ENCODE measurements around the gene ARMC10. TPM values are rescaled to one million over a fixed set of nuclear protein-coding genes. Genes with fewer than 3 reads are reported as not detected.
A peak's percentile ranks its signal among the peaks of the same experiment; 100 is the strongest.
"Not testable (repeated sequence)": the region's sequence is repeated elsewhere in the genome, so short reads cannot be mapped to it uniquely, and the experiment has no call there.

Gene ARMC10
- polyA plus RNA-seq, 6 donors from 2014 or later = 29.7 to 53.1 (median 38.6) TPM

DNA sequence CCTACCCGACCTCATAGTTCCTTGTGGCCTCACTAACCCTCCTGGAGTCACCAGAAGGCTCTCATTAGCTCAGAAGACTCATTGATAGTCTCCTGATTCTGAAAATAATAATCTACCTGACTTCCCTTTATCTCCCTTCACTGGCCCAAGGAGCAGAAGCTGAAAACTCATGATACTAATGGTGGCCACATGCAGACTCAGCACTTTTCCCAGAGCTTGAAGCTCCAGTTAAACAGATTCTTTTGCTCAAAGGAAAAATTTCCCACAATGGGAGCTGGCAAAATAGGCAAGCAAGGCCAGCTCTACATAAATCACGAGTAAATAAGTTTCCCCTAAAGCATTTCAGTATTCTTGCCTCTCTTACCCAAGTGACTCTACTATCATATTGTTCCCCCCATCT, 65.7 kb downstream of the ARMC10 start:
- Mint-ChIP-seq H3K36me3 (peaks cover 0 to 6% of the 10 kb centered on the region in 2 donors), H3K27ac (peak overlapping the region in 1 of 6 donors; percentile 47), H3K4me3 (no peak overlapping the region), H3K4me1 (peaks cover 0 to 11% (median 5%) of the 10 kb centered on the region in 3 donors), H3K27me3 (no peaks in the 10 kb centered on the region), H3K9me3 (no peaks in the 10 kb centered on the region)
- no peak for ATAC-seq (ENCODE audit: low read depth in 2 of 2)
- no peak for DNase-seq

DNA sequence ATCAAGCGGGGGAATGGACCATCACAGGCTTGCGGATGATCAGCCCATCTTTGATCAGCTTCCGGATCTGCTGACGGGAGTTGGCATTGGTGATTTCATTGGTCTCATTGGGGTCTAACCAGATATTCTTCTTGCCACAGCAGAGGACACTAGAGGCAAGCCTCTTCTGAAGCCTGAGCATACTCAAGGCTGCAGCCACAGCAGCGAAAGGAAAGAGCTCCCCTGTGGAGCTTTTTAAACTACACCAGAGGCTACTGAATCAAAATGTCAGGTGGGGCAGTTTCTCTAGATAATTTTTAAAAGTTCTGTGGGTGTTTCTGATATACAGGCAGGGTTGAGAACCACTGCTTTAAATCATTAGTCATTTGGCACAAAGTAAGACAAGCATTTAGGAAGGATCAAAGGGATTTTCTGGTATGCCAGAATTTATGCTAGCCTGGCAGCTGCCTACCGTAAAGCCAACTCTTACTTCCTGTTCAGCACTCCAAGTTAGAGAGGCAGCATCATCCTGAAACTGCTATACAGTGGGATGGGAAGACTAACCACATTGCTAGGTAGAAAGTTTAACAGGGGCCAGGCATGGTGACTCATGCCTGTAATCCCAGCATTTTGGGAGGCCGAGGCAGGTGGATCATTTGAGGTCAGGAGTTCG, 66.9 kb downstream of the ARMC10 start:
- H3K9me3 Mint-ChIP-seq = no peaks in the 10 kb centered on the region

DNA sequence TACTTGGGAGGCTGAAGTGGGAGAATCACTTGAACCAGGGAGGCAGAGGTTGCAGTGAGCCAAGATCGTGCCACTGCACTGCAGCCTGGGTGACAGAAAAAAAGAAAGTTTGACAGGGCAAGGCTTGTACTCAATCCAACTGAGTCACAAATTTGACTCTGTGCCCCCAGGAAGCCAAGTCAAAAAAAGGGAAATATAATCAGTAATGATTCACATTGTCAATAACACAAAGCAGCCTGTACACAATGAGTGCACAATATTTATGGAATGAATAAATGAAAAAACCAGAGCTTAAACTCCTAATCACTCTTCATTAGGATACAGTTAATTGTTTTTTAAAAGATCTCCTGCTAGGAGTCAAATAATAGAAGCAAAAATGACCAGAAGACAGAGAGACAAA, 67.6 kb downstream of the ARMC10 start:
- Mint-ChIP-seq H3K27me3 (no peaks in the 10 kb centered on the region), H3K9me3 (no peaks in the 10 kb centered on the region), H3K36me3 (peaks cover 0 to 6% of the 10 kb centered on the region in 2 donors), H3K4me3 (no peak overlapping the region), H3K27ac (no peak overlapping the region), H3K4me1 (peaks cover 4 to 24% (median 20%) of the 10 kb centered on the region in 3 donors)
- no peak for ATAC-seq (ENCODE audit: low read depth in 2 of 2)
- DNase-seq = no peak

More for the DNA sequence above, 66.9 kb downstream of the ARMC10 start:
- DNase-seq (no peak), ATAC-seq (ENCODE audit: low read depth in 2 of 2) (no peak)
- Mint-ChIP-seq H3K27ac (peak overlapping the region in 1 of 6 donors; percentile 12), H3K36me3 (peaks cover 0 to 6% of the 10 kb centered on the region in 2 donors), H3K4me3 (no peak overlapping the region), H3K27me3 (no peaks in the 10 kb centered on the region), H3K4me1 (peaks cover 0 to 18% (median 14%) of the 10 kb centered on the region in 3 donors)

DNA sequence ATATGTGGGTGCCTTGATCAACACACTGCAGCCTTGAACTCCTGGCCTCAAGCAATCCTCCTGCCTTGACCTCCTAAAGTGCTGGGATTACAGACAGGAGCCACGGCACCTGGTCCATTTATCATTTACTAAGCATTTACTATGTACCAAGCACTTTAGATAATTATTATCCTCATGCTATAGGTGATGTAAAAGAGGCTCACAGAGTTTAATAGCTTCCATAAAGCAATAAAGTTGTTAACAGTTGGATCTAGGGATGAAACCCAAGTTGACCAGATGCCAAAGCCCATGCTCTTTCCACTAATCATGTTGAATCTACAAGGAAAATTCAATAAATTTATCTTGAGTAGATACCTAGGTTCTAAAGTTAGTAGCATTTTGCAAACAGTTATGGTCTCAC, 68.9 kb downstream of the ARMC10 start:
- Mint-ChIP-seq H3K4me3 (no peak overlapping the region), H3K4me1 (peaks cover 15 to 37% (median 32%) of the 10 kb centered on the region in 3 donors), H3K27me3 (no peaks in the 10 kb centered on the region), H3K36me3 (peaks cover 0 to 6% of the 10 kb centered on the region in 2 donors), H3K27ac (peak overlapping the region in 1 of 6 donors; percentile 77), H3K9me3 (no peaks in the 10 kb centered on the region)
- ATAC-seq (ENCODE audit: low read depth in 2 of 2) (no peak), DNase-seq (no peak)

DNA sequence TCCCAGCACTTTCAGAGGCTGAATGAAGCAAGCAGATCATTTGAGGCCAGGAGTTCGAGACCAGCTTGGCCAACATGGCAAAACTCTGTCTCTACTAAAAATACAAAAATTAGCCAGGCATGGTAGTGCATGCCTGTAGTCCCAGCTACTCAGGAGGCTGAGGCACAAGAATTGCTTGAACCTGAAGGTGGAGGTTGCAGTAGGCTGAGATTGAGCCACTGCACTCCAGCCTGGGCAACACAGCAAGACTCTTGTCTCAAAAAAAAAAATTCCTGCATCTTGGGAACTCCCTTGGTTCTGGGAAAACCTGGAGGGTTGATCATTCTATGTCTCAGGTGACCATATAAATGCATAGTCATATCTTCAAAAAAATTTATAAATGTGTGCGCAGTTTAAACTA, 69.8 kb downstream of the ARMC10 start:
- Mint-ChIP-seq H3K4me1 (peaks cover 15 to 40% (median 35%) of the 10 kb centered on the region in 3 donors), H3K27ac (peak overlapping the region in 1 of 6 donors; percentile 20)
- DNase-seq; H3K9me3 Mint-ChIP-seq; H3K4me3 Mint-ChIP-seq; ATAC-seq (ENCODE audit: low read depth in 2 of 2); H3K27me3 Mint-ChIP-seq; H3K36me3 Mint-ChIP-seq: not testable (repeated sequence)

DNA sequence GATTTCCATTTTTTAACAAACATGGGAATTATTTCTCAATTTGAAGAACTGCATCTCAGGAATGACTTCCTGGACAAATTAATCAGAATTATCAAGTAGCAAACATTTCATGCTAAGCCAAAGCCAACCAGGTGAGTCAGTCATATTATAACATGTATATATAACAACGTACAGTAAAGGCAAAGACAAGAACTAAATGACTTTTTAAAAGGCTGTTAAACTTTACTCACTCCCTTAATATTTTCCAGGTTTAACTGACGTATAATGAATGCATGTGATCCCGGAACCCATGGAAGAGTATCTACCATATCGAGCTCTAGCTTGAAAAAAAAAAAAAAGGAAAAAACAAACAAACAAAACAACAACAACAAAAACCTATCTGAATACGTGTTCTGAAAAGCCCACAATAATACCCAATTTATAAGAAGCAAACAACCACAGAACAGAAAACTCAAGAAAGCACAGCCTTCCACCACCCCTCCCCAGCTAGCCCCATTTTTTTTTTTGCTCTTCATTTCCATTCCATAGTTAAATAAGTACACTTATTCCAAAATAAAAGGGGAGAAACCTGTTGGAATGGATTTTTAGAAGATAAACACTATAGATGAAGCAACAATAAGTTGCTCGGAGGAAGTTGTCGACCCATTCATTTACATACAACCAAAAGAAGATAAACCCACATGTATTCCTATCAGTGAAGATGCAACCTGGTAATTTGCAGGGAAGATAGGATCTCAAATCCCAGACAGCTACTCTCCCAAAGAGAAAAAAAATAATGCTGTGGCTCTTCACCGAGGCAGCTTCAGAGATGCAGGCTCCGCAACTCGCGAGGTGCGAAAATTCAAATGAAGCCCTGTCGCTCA, 73.4 kb downstream of the ARMC10 start:
- H3K4me3 Mint-ChIP-seq = peak overlapping the region; percentile 92 to 99 (median 98)
- peaks cover 0 to 2% (median 0%) of the 10 kb centered on the region in 7 donors for H3K9me3 Mint-ChIP-seq
- no peaks in the 10 kb centered on the region for H3K27me3 Mint-ChIP-seq
- peaks cover 0 to 4% of the 10 kb centered on the region in 2 donors for H3K36me3 Mint-ChIP-seq
- H3K27ac Mint-ChIP-seq = peak overlapping the region; percentile 92 to 99 (median 96)
- DNase-seq (no peak), ATAC-seq (ENCODE audit: low read depth in 2 of 2) (no peak)
- H3K4me1 Mint-ChIP-seq = peaks cover 31 to 42% (median 33%) of the 10 kb centered on the region in 3 donors

Other genes starting within 250 kb of the ARMC10 start
- gene LRRC17, start 162.1 kb upstream of the ARMC10 start, polyA plus RNA-seq (ENCODE audit: low read depth in 6 of 6) = 1 to 10 TPM in 1 of 6 donors, under 1 TPM in 1, not detected in 4; 0.40 to 1.2 TPM
- gene FBXL13, start 344 bp upstream of the ARMC10 start, polyA plus RNA-seq (ENCODE audit: low read depth in 6 of 6) = 1 to 10 TPM in 1 of 6 donors, under 1 TPM in 4, not detected in 1; 0.45 to 1.8 (median 0.72) TPM
- gene NAPEPLD, start 74.0 kb downstream of the ARMC10 start, polyA plus RNA-seq (ENCODE audit: low read depth in 6 of 6) = 1 to 10 TPM; 6.0 to 9.6 (median 6.6) TPM
- 10 to 100 TPM; 68.8 to 88.1 (median 75.2) TPM for gene PMPCB, start 222.3 kb downstream of the ARMC10 start, polyA plus RNA-seq (ENCODE audit: low read depth in 6 of 6)

Measured in naive B cell (primary cell).